GM12875 (cell line): ENCODE data around the gene NFIC.
"Not testable (repeated sequence)": the region's sequence is repeated elsewhere in the genome, so short reads cannot be mapped to it uniquely, and the experiment has no call there.

Experiments
- H3K4me3 ChIP-seq: one replicate; pipeline ENCODE4 v1.5.1; 2011; ENCODE audit warnings: low read depth, low read length, control low read depth
- CTCF ChIP-seq: IDR thresholded peaks from 2 replicates; pipeline ENCODE4 v1.5.1; 2011; ENCODE audit warnings: low read depth, mild to moderate bottlenecking, control low read depth, inconsistent platforms, low read length, moderate library complexity, borderline replicate concordance; ENCODE audit not compliant: insufficient read depth

The NFIC gene

GRCh38 chr19:3333020-3333583 lies 33.3 kb upstream of the NFIC start:
- H3K4me3 ChIP-seq, result no peak overlapping the region
- no peak for TF ChIP-seq CTCF

- no peak for TF ChIP-seq CTCF
- no peak overlapping the region for H3K4me3 ChIP-seq
Measured at GRCh38 chr19:3333662-3334061, 32.7 kb upstream of the NFIC start.

- not testable (repeated sequence) for H3K4me3 ChIP-seq
Measured at GRCh38 chr19:3334749-3335430, 31.5 kb upstream of the NFIC start.

GRCh38 chr19:3335431-3336350 lies 30.7 kb upstream of the NFIC start:
- H3K4me3 ChIP-seq, result no peak overlapping the region
- TF ChIP-seq CTCF, result no peak

GRCh38 chr19:3336351-3336679 lies 30.1 kb upstream of the NFIC start:
- no peak for TF ChIP-seq CTCF
- H3K4me3 ChIP-seq, result no peak overlapping the region

GRCh38 chr19:3336680-3337523 lies 29.5 kb upstream of the NFIC start:
- TF ChIP-seq CTCF, result no peak
- no peak overlapping the region for H3K4me3 ChIP-seq
